Neural cell (in vitro differentiated cells): ENCODE data around the gene THRSP. TPM values are rescaled to one million over a fixed set of nuclear protein-coding genes. Genes with fewer than 3 reads are reported as not detected.

Experiments used
- H2AFZ ChIP-seq: fragments of 200-600, 300-800 bp; sonication (generic), shearing (Covaris generic); 2 replicates; pipeline ENCODE4 v1.6.0; 2014; ENCODE audit warnings: low read depth, mild to moderate bottlenecking, antibody characterized with exemption, low read length, moderate library complexity
- H3F3A ChIP-seq: fragments of 200-600 bp; shearing (Covaris generic); 2 replicates; pipeline ENCODE4 v1.6.1; 2016; ENCODE audit warnings: mild to moderate bottlenecking, moderate library complexity, mixed read lengths, antibody characterized with exemption, low read length; ENCODE audit not compliant: insufficient read depth, poor library complexity, severe bottlenecking
- H3K27ac ChIP-seq: fragments of 200-600, 300-800 bp; sonication (generic), shearing (Covaris generic); 2 replicates; pipeline ENCODE4 v1.5.1; 2014; ENCODE audit warnings: mild to moderate bottlenecking, low read length, moderate library complexity
- H3K27me3 ChIP-seq: fragments of 300-800, 200-600 bp; sonication (generic), shearing (Covaris generic); 2 replicates; pipeline ENCODE4 v1.6.0; 2014; ENCODE audit warnings: mild to moderate bottlenecking, low read depth, low read length, moderate library complexity; ENCODE audit not compliant: insufficient read depth
- H3K36me3 ChIP-seq: fragments of 300-800, 200-600 bp; sonication (generic), shearing (Covaris generic); 2 replicates; pipeline ENCODE4 v1.5.1; 2014; ENCODE audit warnings: mild to moderate bottlenecking, antibody characterized with exemption, low read length, moderate library complexity; ENCODE audit not compliant: insufficient read depth
- H3K4me2 ChIP-seq: fragments of 300-800, 200-600 bp; sonication (generic), shearing (Covaris generic); 2 replicates; pipeline ENCODE4 v1.6.0; 2014; ENCODE audit warnings: mild to moderate bottlenecking, low read length
- H3K4me3 ChIP-seq: fragments of 300-800, 200-600 bp; sonication (generic), shearing (Covaris generic); 2 replicates; pipeline ENCODE4 v1.5.1; 2014; ENCODE audit warnings: mild to moderate bottlenecking, low read length, moderate library complexity
- H3K79me2 ChIP-seq: fragments of 200-600 bp; shearing (Covaris generic); replicated peaks from 2 replicates; pipeline ENCODE4 v1.6.0; 2014; ENCODE audit warnings: mild to moderate bottlenecking, low read length, moderate library complexity; ENCODE audit not compliant: insufficient read depth
- H3K9ac ChIP-seq: fragments of 300-800, 200-600 bp; sonication (generic), shearing (Covaris generic); 2 replicates; pipeline ENCODE4 v1.6.1; 2016; ENCODE audit warnings: mild to moderate bottlenecking, low read length, mixed read lengths
- H3K9me2 ChIP-seq: fragments of 200-600 bp; shearing (Covaris generic); 2 replicates; pipeline ENCODE4 v1.6.1; 2016; ENCODE audit warnings: mild to moderate bottlenecking, low read length, mixed read lengths; ENCODE audit not compliant: insufficient read depth
- H3K9me3 ChIP-seq: fragments of 200-600, 300-800 bp; sonication (generic), shearing (Covaris generic); 2 replicates; pipeline ENCODE4 v1.6.1; 2016; ENCODE audit warnings: mild to moderate bottlenecking, mixed run types, low read length, moderate library complexity, mixed read lengths
- H4K20me1 ChIP-seq: fragments of 200-600 bp; shearing (Covaris generic); 2 replicates; pipeline ENCODE4 v1.6.1; 2016; ENCODE audit warnings: mild to moderate bottlenecking, mixed run types; ENCODE audit not compliant: insufficient read depth
- EP300 ChIP-seq: fragments of 450-650 bp; conservative IDR thresholded peaks from 2 replicates; pipeline ENCODE4 v1.6.1; 2014; ENCODE audit warnings: antibody characterized with exemption, mild to moderate bottlenecking, moderate library complexity; ENCODE audit not compliant: poor library complexity, severe bottlenecking
- EZH2 ChIP-seq: fragments of 200-600, 300-800 bp; shearing (Covaris generic), sonication (generic); IDR thresholded peaks from 2 replicates; pipeline ENCODE4 v1.6.1; 2014; ENCODE audit warnings: antibody characterized with exemption, low read length, borderline replicate concordance, mild to moderate bottlenecking; ENCODE audit not compliant: insufficient read depth, poor library complexity, severe bottlenecking
- MXI1 ChIP-seq: fragments of 450-650 bp; conservative IDR thresholded peaks from 2 replicates; pipeline ENCODE4 v1.6.1; 2014; ENCODE audit warnings: antibody characterized with exemption, mild to moderate bottlenecking; ENCODE audit not compliant: poor library complexity, severe bottlenecking
- POLR2AphosphoS5 ChIP-seq: IDR thresholded peaks from 2 replicates; pipeline ENCODE4 v1.6.1; 2012
- RAD21 ChIP-seq: fragments of 450-650 bp; conservative IDR thresholded peaks from 2 replicates; pipeline ENCODE4 v1.6.1; 2014; ENCODE audit warnings: antibody characterized with exemption, mild to moderate bottlenecking, moderate library complexity
- SMC3 ChIP-seq: fragments of 450-650 bp; conservative IDR thresholded peaks from 2 replicates; pipeline ENCODE4 v1.6.1; 2014; ENCODE audit warnings: antibody characterized with exemption, mild to moderate bottlenecking, moderate library complexity; ENCODE audit not compliant: poor library complexity
- TAF1 ChIP-seq: IDR thresholded peaks from 2 replicates; pipeline ENCODE4 v1.6.1; 2012; ENCODE audit warnings: low read depth
- polyA plus RNA-seq: library from polyadenylated mRNA; depleted of rRNA; stranded (reverse); fragments of >200 nt; gene quantifications from 2 replicates; pipeline ENCODE4 v1.2.3, GENCODE V29; 2014
- TF ChIP-seq, protein P1 (sequence below): IDR thresholded peaks from 2 replicates; pipeline ENCODE4 v1.6.1; 2012; ENCODE audit warnings: borderline replicate concordance
- TF ChIP-seq, protein P2 (sequence below): fragments of 450-650 bp; IDR thresholded peaks from 2 replicates; pipeline ENCODE4 v1.5.1; 2014; ENCODE audit warnings: antibody characterized with exemption, mild to moderate bottlenecking, moderate library complexity; ENCODE audit not compliant: poor library complexity, severe bottlenecking

The THRSP gene
- polyA plus RNA-seq, 1 donor from 2014 or later = not detected

DNA sequence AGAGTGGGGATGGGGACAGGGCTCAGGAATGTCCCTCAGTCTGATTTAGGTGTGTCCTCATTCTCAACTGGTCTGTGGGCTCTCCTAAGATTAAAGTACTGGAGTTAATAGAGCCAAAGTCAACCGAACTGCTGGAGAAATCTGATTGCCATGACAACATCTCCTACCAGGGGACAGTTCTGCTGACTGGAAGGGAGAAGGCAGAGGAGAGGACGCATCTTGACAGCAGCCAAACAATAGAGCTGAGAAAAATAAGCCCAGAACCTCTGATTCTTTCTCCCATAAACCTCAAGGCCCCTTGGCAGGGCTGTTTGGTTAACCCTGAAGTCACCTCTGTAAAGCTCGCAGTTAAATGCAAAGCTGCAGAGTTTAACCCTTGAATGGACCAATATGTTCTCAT, 43.4 kb upstream of the THRSP start:
- Histone ChIP-seq H3K27ac (peak overlapping the region; percentile 81), H3K27me3 (peaks cover 10% of the 10 kb centered on the region), H4K20me1 (no peaks in the 10 kb centered on the region), H3K4me2 (peak overlapping the region; percentile 61), H3K4me3 (peak overlapping the region; percentile 40), H3K9me3 (no peaks in the 10 kb centered on the region), H2AFZ (peak overlapping the region; percentile 52), H3K9ac (peak overlapping the region; percentile 49), H3K36me3 (no peaks in the 10 kb centered on the region), H3F3A (no peaks in the 10 kb centered on the region), H3K79me2 (no peaks in the 10 kb centered on the region), H3K9me2 (no peaks in the 10 kb centered on the region)
- TF ChIP-seq RAD21 = no peak
- TF ChIP-seq EP300 = peak; percentile 62
- TF ChIP-seq SMC3 = peak; percentile 43
- TF ChIP-seq, protein P1, sequence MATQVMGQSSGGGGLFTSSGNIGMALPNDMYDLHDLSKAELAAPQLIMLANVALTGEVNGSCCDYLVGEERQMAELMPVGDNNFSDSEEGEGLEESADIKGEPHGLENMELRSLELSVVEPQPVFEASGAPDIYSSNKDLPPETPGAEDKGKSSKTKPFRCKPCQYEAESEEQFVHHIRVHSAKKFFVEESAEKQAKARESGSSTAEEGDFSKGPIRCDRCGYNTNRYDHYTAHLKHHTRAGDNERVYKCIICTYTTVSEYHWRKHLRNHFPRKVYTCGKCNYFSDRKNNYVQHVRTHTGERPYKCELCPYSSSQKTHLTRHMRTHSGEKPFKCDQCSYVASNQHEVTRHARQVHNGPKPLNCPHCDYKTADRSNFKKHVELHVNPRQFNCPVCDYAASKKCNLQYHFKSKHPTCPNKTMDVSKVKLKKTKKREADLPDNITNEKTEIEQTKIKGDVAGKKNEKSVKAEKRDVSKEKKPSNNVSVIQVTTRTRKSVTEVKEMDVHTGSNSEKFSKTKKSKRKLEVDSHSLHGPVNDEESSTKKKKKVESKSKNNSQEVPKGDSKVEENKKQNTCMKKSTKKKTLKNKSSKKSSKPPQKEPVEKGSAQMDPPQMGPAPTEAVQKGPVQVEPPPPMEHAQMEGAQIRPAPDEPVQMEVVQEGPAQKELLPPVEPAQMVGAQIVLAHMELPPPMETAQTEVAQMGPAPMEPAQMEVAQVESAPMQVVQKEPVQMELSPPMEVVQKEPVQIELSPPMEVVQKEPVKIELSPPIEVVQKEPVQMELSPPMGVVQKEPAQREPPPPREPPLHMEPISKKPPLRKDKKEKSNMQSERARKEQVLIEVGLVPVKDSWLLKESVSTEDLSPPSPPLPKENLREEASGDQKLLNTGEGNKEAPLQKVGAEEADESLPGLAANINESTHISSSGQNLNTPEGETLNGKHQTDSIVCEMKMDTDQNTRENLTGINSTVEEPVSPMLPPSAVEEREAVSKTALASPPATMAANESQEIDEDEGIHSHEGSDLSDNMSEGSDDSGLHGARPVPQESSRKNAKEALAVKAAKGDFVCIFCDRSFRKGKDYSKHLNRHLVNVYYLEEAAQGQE = peak; percentile 53

DNA sequence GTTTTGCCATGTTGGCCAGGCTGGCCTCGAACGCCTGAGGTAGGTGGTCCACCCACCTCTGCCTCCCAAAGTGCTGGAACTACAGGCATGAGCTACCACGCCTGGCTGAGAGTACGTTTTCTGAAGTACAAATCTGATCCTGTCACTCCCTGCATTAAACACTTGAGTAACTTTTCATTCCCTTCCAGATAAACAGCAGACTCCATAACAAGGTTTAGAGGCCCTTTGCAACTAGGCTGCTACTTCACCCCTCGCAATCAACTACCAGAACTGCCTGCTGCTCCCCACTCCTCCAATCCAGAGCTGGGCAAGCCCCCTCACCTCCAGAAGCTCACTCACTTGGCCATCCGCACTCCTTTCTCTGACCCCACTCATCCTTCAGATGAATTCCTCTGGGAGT, 42.0 kb upstream of the THRSP start:
- Histone ChIP-seq H2AFZ (no peak overlapping the region), H3K27ac (no peak overlapping the region), H3K4me3 (no peak overlapping the region), H3K27me3 (peaks cover 10% of the 10 kb centered on the region), H3K36me3 (no peaks in the 10 kb centered on the region), H3F3A (no peaks in the 10 kb centered on the region), H3K9me3 (no peaks in the 10 kb centered on the region), H3K79me2 (no peaks in the 10 kb centered on the region), H4K20me1 (no peaks in the 10 kb centered on the region), H3K4me2 (no peak overlapping the region), H3K9me2 (no peaks in the 10 kb centered on the region), H3K9ac (no peak overlapping the region)
- TF ChIP-seq MXI1 (no peak), SMC3 (no peak), EZH2 (no peak)

DNA sequence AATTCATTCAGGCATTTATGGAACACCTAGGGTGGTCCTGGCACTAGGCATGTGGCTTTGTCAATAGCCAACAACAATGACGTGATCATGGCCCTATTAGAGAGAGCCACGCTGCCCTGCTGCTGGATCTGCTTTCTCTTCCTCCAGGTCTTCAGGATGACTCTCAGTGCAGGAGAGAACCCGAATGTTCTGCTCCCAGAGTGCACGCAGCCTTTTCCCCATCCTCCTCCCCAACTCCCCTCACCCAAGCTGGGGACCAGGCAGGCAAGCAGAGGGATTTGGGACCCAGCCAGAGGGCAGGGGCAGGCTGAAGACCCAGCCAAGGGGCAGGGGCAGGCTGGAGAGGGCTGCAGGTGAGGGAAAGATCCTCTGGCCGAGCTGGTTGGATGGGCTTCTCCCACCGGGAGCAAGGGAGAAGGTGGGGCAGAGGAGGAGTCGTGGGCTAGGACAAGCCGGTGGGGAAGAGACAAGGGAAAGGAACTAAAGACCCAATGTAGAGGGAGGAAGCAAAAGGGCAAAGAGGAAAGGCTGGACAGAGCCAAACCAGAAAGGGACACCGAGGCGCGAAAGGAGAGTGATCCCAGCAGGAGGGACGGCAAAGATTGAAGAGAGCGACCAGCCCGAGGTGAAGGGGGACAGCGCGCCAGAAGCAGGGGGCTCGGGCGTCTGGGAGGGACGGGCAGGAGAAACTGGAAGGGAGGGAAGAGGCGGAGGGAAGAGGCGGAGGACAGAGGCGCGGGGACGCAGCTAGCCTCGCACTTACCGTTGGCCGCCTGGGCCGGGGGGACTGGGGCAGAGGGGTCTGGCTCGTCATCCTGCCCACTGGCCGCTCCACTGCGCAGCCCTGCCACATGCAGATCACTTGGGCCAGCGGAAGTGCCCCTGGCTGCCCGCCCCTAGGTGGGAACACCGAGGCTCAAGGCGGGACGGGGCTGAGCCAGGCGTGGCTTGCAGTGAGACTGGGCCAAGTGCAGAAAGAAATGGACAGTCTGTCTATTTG, 41.0 kb upstream of the THRSP start, which contains the start of gene KCTD14:
TSS of gene KCTD14 (minus strand) at position 880 of the 1,000 bp plus-strand sequence. CDS start at position 853, 27 bp downstream.
- Histone ChIP-seq H3K4me3 (no peak within 1 kb of the TSS), H3K27me3 (peaks cover 10% of the 10 kb centered on the region), H3K79me2 (no peaks in the 10 kb centered on the region), H3K36me3 (no peaks in the 10 kb centered on the region), H3K27ac (no peak within 1 kb of the TSS), H3K9me2 (no peaks in the 10 kb centered on the region), H3K4me2 (no peak within 1 kb of the TSS), H3K9ac (no peak within 1 kb of the TSS), H3F3A (no peaks in the 10 kb centered on the region), H3K9me3 (no peaks in the 10 kb centered on the region), H4K20me1 (no peaks in the 10 kb centered on the region), H2AFZ (no peak within 1 kb of the TSS)
- TF ChIP-seq MXI1 (no peak), POLR2AphosphoS5 (no peak), EP300 (no peak), RAD21 (no peak), TAF1 (no peak), SMC3 (no peak), EZH2 (no peak)
- TF ChIP-seq, protein P2, sequence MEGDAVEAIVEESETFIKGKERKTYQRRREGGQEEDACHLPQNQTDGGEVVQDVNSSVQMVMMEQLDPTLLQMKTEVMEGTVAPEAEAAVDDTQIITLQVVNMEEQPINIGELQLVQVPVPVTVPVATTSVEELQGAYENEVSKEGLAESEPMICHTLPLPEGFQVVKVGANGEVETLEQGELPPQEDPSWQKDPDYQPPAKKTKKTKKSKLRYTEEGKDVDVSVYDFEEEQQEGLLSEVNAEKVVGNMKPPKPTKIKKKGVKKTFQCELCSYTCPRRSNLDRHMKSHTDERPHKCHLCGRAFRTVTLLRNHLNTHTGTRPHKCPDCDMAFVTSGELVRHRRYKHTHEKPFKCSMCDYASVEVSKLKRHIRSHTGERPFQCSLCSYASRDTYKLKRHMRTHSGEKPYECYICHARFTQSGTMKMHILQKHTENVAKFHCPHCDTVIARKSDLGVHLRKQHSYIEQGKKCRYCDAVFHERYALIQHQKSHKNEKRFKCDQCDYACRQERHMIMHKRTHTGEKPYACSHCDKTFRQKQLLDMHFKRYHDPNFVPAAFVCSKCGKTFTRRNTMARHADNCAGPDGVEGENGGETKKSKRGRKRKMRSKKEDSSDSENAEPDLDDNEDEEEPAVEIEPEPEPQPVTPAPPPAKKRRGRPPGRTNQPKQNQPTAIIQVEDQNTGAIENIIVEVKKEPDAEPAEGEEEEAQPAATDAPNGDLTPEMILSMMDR = no peak
- TF ChIP-seq, protein P1 = no peak
